H9 (cell line): ENCODE results near the gene CMTM5. TPM values are rescaled to one million over a fixed set of nuclear protein-coding genes. Genes with fewer than 3 reads are reported as not detected.

Source experiments
- DNase-seq: peaks from one replicate; pipeline ENCODE4 v3.0.0-alpha.2; 2017
- H2AFZ ChIP-seq: one replicate; pipeline ENCODE4 v1.6.1; 2013; ENCODE audit warnings: mild to moderate bottlenecking, low read length, control low read depth, moderate library complexity
- H2AK5ac ChIP-seq: 2 replicates; pipeline ENCODE4 v1.6.1; 2013; ENCODE audit warnings: low read length, control low read depth, mixed read lengths; ENCODE audit not compliant: insufficient read length
- H2BK120ac ChIP-seq: one replicate; pipeline ENCODE4 v1.6.1; 2013; ENCODE audit warnings: low read depth, mild to moderate bottlenecking, low read length, control low read depth, inconsistent platforms; ENCODE audit not compliant: poor library complexity, severe bottlenecking
- H2BK12ac ChIP-seq: 2 replicates; pipeline ENCODE4 v1.6.1; 2013; ENCODE audit warnings: low read length, control low read depth, mixed read lengths, low read depth; ENCODE audit not compliant: insufficient read length
- H2BK15ac ChIP-seq: 2 replicates; pipeline ENCODE4 v1.6.1; 2013; ENCODE audit warnings: low read depth, low read length, control low read depth
- H2BK20ac ChIP-seq: one replicate; pipeline ENCODE4 v1.6.1; 2013; ENCODE audit warnings: low read depth, mild to moderate bottlenecking, low read length, control low read depth, inconsistent platforms; ENCODE audit not compliant: poor library complexity, severe bottlenecking
- H2BK5ac ChIP-seq: 2 replicates; pipeline ENCODE4 v1.6.1; 2013; ENCODE audit warnings: low read length, control low read depth, mixed read lengths; ENCODE audit not compliant: insufficient read length
- H3K14ac ChIP-seq: 2 replicates; pipeline ENCODE4 v1.6.1; 2013; ENCODE audit warnings: low read length, control low read depth; ENCODE audit not compliant: insufficient read depth
- H3K18ac ChIP-seq: 2 replicates; pipeline ENCODE4 v1.6.1; 2013; ENCODE audit warnings: low read depth, mild to moderate bottlenecking, mixed read lengths, low read length, control low read depth; ENCODE audit not compliant: insufficient read length
- H3K23ac ChIP-seq: 2 replicates; pipeline ENCODE4 v1.6.1; 2013; ENCODE audit warnings: low read length, control low read depth, mixed read lengths, low read depth; ENCODE audit not compliant: insufficient read length
- H3K23me2 ChIP-seq: 2 replicates; pipeline ENCODE4 v1.6.1; 2013; ENCODE audit warnings: low read depth, mild to moderate bottlenecking, mixed read lengths, low read length, control low read depth; ENCODE audit not compliant: insufficient read length, poor library complexity, severe bottlenecking
- H3K27ac ChIP-seq: 2 replicates; pipeline ENCODE4 v1.5.1; 2013; ENCODE audit warnings: low read length, control low read depth, mixed read lengths, low read depth; ENCODE audit not compliant: insufficient read length
- H3K27me3 ChIP-seq: 2 replicates; pipeline ENCODE4 v1.6.1; 2013; ENCODE audit warnings: low read length, control low read depth, inconsistent platforms; ENCODE audit not compliant: insufficient read depth
- H3K4ac ChIP-seq: 2 replicates; pipeline ENCODE4 v1.6.1; 2013; ENCODE audit warnings: low read depth, mild to moderate bottlenecking, control low read depth, inconsistent platforms, low read length, moderate library complexity
- H3K4me1 ChIP-seq: 2 replicates; pipeline ENCODE4 v1.6.1; 2013; ENCODE audit warnings: low read length, control low read depth, inconsistent platforms; ENCODE audit not compliant: insufficient read depth
- H3K4me2 ChIP-seq: 2 replicates; pipeline ENCODE4 v1.6.1; 2013; ENCODE audit warnings: low read length, control low read depth, mixed read lengths; ENCODE audit not compliant: insufficient read length, insufficient read depth
- H3K56ac ChIP-seq: 2 replicates; pipeline ENCODE4 v1.6.1; 2013; ENCODE audit warnings: low read depth, mild to moderate bottlenecking, mixed read lengths, low read length, control low read depth; ENCODE audit not compliant: insufficient read length
- H3K79me1 ChIP-seq: 2 replicates; pipeline ENCODE4 v1.6.1; 2013; ENCODE audit warnings: low read depth, mild to moderate bottlenecking, moderate library complexity, low read length, control low read depth, inconsistent platforms; ENCODE audit not compliant: insufficient read depth, poor library complexity, severe bottlenecking
- H3K79me2 ChIP-seq: 2 replicates; pipeline ENCODE4 v1.6.1; 2013; ENCODE audit warnings: low read length, control low read depth, inconsistent platforms; ENCODE audit not compliant: insufficient read depth
- H3K9ac ChIP-seq: 2 replicates; pipeline ENCODE4 v1.6.1; 2013; ENCODE audit warnings: low read length, control low read depth, mixed read lengths; ENCODE audit not compliant: insufficient read length; ENCODE audit errors: extremely low read depth
- H3K9me3 ChIP-seq: one replicate; pipeline ENCODE4 v1.6.1; 2013; ENCODE audit warnings: low read depth, low read length, inconsistent platforms; ENCODE audit not compliant: control insufficient read depth
- H3T11ph ChIP-seq: one replicate; pipeline ENCODE4 v1.6.1; 2013; ENCODE audit warnings: mild to moderate bottlenecking, low read length, control low read depth, inconsistent platforms
- H4K20me1 ChIP-seq: one replicate; pipeline ENCODE4 v1.6.1; 2013; ENCODE audit not compliant: control insufficient read depth, insufficient read length, insufficient read depth
- H4K5ac ChIP-seq: 2 replicates; pipeline ENCODE4 v1.6.1; 2013; ENCODE audit warnings: low read depth, mild to moderate bottlenecking, mixed read lengths, low read length, control low read depth; ENCODE audit not compliant: insufficient read length
- H4K8ac ChIP-seq: replicated peaks from 2 replicates; pipeline ENCODE4 v1.6.1; 2013; ENCODE audit warnings: low read length, control low read depth, mixed read lengths, low read depth; ENCODE audit not compliant: insufficient read length
- H4K91ac ChIP-seq: 2 replicates; pipeline ENCODE4 v1.6.1; 2013; ENCODE audit warnings: low read depth, mild to moderate bottlenecking, moderate library complexity, mixed read lengths, low read length, control low read depth; ENCODE audit not compliant: insufficient read length
- H3K27ac Mint-ChIP-seq, 3 experiments: 2 replicates in 2 of 3; 3 replicates in 1 of 3; pipeline ENCODE4 v1.8.0; 2020 to 2021; ENCODE audit warnings: mixed read lengths in 3 of 3, mild to moderate bottlenecking in 1 of 3, moderate library complexity in 1 of 3
- H3K27me3 Mint-ChIP-seq: 2 replicates; pipeline ENCODE4 v1.8.0; 2021; ENCODE audit warnings: low read depth, mild to moderate bottlenecking, moderate library complexity, mixed read lengths
- H3K36me3 Mint-ChIP-seq, 3 experiments: 2 replicates in 2 of 3; 3 replicates in 1 of 3; pipeline ENCODE4 v1.8.0; 2020 to 2021; ENCODE audit warnings: low read depth in 3 of 3, mixed read lengths in 3 of 3; ENCODE audit not compliant: insufficient read depth in 1 of 3
- H3K4me1 Mint-ChIP-seq, 2 experiments: 2 replicates each; pipeline ENCODE4 v1.8.0; 2020; ENCODE audit warnings: mixed read lengths in 2 of 2
- H3K4me3 Mint-ChIP-seq, 2 experiments: 2 replicates in 1 of 2; 3 replicates in 1 of 2; pipeline ENCODE4 v1.8.0; 2020 to 2021; ENCODE audit warnings: mild to moderate bottlenecking in 2 of 2, mixed read lengths in 2 of 2, moderate library complexity in 1 of 2
- H3K9me3 Mint-ChIP-seq, 2 experiments: 2 replicates in 1 of 2; 3 replicates in 1 of 2; pipeline ENCODE4 v1.8.0; 2020; ENCODE audit warnings: mild to moderate bottlenecking in 2 of 2, mixed read lengths in 2 of 2, moderate library complexity in 1 of 2
- CTCF ChIP-seq: fragments of 200-600 bp; sonication (generic); conservative IDR thresholded peaks from 3 replicates; pipeline ENCODE4 v1.8.0; 2021; ENCODE audit warnings: antibody characterized with exemption, mild to moderate bottlenecking
- WGBS: extraction: QIAGEN DNeasy Blood & Tissue Kit; methylation state at CpG from one replicate; pipeline ENCODE4 v1.1.7; 2013; ENCODE audit warnings: missing lambda C conversion rate, low lambda C conversion rate, mixed read lengths; ENCODE audit not compliant: insufficient read length; ENCODE audit errors: extremely low coverage; 5-methylcytosine and 5-hydroxymethylcytosine counted together
- total RNA-seq: library from RNA; stranded (reverse); gene quantifications from 2 replicates; pipeline ENCODE4 v1.2.1, GENCODE V29; 2021

CMTM5 gene
- total RNA-seq, 1 experiment from 2014 or later: not detected

GRCh38 chr14:23409475-23409874 is 32.6 kb downstream of the CMTM5 start:
- Histone ChIP-seq H3K14ac (no peak overlapping the region), H3K9me3 (no peaks in the 10 kb centered on the region), H3K4me1 (no peaks in the 10 kb centered on the region), H2BK20ac (no peak overlapping the region), H3K27me3 (no peaks in the 10 kb centered on the region), H4K91ac (no peak overlapping the region), H4K20me1 (no peaks in the 10 kb centered on the region), H3K23ac (no peak overlapping the region), H3K23me2 (no peaks in the 10 kb centered on the region), H2BK15ac (no peak overlapping the region), H3K79me2 (no peaks in the 10 kb centered on the region), H2BK120ac (no peak overlapping the region), H3T11ph (no peak overlapping the region), H2BK5ac (no peak overlapping the region), H3K4ac (no peak overlapping the region), H3K27ac (no peak overlapping the region), H2AFZ (no peak overlapping the region), H3K18ac (no peak overlapping the region), H4K5ac (no peak overlapping the region), H3K9ac (no peak overlapping the region), H3K56ac (no peak overlapping the region), H4K8ac (no peak overlapping the region), H2BK12ac (no peak overlapping the region), H3K79me1 (no peaks in the 10 kb centered on the region), H3K4me2 (no peak overlapping the region), H2AK5ac (no peak overlapping the region)
- TF ChIP-seq CTCF: no peak
- H3K4me3 Mint-ChIP-seq: no peak overlapping the region
- H3K4me1 Mint-ChIP-seq: peaks cover 15 to 17% of the 10 kb centered on the region in 2 experiments
- H3K36me3 Mint-ChIP-seq: no peaks in the 10 kb centered on the region
- H3K9me3 Mint-ChIP-seq: no peaks in the 10 kb centered on the region
- DNase-seq: no peak
- peaks cover 47% of the 10 kb centered on the region for H3K27me3 Mint-ChIP-seq
- no peak overlapping the region for H3K27ac Mint-ChIP-seq
- WGBS: no CpG with 5 or more reads among the region's 2 CpGs
